HuH-7 (cell line): ENCODE results near the gene CDH5.
"Not testable (repeated sequence)": the region's sequence is repeated elsewhere in the genome, so short reads cannot be mapped to it uniquely, and the experiment has no call there.

ENCODE experiments used
- DNase-seq: peaks from one replicate; pipeline ENCODE4 v3.0.0; 2011; ENCODE audit warnings: low spot score

CDH5 gene

DNA sequence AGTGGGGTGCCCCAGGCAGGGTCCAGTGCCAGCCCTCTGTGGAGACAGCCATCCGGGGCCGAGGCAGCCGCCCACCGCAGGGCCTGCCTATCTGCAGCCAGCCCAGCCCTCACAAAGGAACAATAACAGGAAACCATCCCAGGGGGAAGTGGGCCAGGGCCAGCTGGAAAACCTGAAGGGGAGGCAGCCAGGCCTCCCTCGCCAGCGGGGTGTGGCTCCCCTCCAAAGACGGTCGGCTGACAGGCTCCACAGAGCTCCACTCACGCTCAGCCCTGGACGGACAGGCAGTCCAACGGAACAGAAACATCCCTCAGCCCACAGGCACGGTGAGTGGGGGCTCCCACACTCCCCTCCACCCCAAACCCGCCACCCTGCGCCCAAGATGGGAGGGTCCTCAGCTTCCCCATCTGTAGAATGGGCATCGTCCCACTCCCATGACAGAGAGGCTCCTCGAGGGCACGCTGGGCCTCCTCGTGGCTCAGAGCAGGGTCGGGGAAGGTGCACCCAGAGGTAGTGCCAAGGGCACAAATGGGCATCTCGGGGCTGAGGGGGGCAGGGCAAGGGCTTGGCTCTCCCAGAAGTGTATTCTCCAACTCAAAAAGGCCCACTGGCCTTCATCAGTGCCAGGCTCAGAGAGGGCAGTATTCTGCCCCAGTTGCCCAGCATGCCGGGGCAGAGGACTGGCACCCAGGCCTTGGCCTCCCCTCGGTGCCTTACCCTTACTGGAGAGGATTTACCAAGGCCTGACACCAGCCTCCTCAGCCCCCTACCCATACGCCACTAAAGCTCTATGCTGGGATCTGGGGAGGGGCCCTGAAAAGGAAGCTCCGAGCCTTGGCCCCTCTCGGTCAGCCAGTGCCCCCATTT is at the start of gene CDH5:
CDH5 (plus strand) TSS at position 259 of the 867 bp plus-strand sequence. CDS start 12,647 bp downstream, outside the sequence.
- DNase-seq = no peak

GRCh38 chr16:66318505-66318904 is 48.0 kb upstream of the CDH5 start:
- no peak for DNase-seq

DNA sequence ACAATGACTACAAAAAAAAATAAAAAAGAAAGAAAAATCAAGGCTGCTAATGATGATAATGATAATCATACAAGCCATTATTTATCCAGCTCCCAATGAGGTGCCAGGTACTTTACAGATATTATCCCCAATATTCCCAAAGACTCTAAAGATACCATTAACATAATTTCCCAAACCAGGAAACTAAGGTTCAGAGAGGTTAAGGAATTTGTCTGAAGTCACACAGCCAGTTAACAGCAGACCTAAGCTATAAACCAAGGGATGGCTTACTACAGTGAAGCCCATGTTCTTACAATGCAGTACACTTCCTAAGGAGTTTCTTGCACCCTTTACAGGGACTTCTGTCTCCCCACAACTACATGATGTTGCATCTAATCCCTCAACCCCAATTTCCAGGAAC is 45.7 kb upstream of the CDH5 start:
- DNase-seq = no peak

- no peak for DNase-seq
Measured at GRCh38 chr16:66322174-66322573, 44.3 kb upstream of the CDH5 start.

GRCh38 chr16:66324815-66325515 is 41.5 kb upstream of the CDH5 start:
- DNase-seq = peak; percentile 42

GRCh38 chr16:66325717-66326376 is 40.6 kb upstream of the CDH5 start:
- DNase-seq = no peak

- peak; percentile 26 for DNase-seq
Measured at GRCh38 chr16:66326991-66327513, 39.4 kb upstream of the CDH5 start.

GRCh38 chr16:66328282-66328681 is 38.2 kb upstream of the CDH5 start:
- no peak for DNase-seq

GRCh38 chr16:66331464-66331863 is 35.0 kb upstream of the CDH5 start:
- DNase-seq = not testable (repeated sequence)

DNA sequence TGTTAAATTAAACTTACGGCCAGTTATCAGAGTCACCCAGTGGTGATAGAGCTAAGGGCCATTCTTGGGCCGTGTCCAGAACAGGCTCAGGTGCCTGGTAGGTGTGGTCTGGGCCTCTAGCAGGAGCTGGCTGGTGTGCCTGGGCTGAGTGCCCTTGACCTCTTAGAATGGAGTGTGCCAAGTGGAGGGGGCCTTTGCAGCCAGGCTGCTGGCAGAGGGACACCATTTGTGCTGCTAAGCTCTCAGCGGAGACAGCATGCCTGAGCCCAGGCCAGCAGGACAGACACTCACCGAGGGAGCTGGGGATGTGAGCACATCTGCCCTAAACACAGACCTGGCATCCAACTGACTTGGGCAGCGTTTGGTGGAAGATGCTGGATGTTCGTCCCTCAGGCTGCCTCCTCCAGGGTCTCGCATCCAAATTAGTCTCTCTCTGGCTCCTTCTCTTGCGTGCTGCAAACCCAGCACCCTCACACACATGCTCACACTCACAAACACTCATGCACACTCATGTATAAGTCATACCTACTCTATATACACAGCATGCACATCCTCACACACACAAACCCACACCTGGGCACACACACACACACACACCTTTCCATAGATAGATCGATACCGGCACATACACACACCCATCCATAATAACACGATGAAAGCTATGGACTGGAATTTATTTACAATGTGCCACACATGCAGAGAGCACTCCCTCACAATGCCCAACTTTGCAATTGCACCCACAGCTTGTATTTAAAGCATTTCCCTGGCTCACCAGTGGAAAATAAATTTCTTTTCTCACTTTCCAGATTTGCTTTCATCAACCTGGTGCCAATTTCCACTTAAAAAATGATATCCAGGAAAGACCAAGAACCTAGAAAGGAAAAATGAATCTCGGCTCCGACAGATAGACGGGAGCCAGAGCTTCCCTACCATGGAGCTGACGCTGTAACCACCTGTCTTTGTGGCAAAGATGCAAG is 33.6 kb upstream of the CDH5 start:
- no peak for DNase-seq

- no peak for DNase-seq
Measured at GRCh38 chr16:66334853-66335574, 31.5 kb upstream of the CDH5 start.

DNA sequence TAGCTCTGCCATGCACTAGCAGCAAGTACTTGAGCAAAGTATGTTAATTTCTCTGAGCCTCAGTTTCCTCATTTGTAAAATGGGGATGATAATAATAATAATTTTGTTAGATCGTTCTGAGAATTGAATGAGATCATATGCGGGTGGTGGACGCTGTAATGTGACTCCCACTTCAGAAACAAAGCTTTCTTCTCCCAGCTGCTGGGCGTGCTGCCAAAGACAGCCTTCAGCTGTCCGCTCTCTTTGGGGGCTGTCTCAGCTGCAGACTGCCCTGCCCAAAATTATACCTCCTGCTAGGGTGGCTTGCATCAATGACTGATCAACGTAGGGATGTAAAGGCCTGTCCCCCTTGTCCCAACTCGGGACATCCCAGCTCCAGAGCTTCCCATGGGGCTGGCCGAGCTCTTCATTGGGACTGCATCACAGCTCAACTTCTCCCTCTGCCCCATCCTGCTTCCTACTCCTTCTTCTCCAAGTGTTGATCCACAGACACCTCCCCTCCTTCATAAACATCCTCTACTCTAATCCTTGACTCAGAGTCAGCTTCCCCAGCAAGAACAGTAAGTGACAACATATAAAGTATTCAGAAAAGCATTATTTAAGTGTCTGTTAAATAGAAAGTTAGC is 30.7 kb upstream of the CDH5 start:
- no peak for DNase-seq

GRCh38 chr16:66337463-66338188 is 28.9 kb upstream of the CDH5 start:
- no peak for DNase-seq

- DNase-seq = peak; percentile 62
Measured at GRCh38 chr16:66342294-66342900, 24.1 kb upstream of the CDH5 start.

DNA sequence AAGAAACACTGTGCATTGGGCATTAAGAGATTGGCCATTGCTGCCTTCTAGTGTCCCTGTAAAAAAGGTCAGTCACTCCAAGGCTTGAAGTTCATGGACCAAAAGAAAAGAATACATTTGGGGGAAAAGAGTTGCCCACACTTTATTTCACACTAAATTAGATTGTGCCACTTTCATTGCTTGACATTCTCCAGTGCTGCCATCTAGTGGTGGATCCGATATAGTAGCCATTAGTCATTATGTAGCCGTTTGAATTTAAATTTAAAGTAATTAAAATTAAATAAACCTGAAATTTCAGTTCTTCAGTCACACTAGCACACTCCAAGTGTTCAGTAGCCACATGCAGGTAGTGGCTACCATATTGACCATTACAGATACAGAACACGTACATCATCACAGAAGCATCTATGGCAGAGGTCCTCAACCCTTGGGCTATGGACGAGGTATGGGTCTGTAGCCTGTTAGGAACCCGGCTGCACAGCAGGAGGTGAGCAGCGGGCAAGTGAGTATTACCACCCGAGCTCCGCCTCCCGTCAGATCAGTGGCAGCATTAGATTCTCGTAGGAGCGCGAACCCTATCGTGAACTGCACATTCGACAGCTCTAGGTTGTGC is 21.9 kb upstream of the CDH5 start:
- peak; percentile 26 for DNase-seq

DNA sequence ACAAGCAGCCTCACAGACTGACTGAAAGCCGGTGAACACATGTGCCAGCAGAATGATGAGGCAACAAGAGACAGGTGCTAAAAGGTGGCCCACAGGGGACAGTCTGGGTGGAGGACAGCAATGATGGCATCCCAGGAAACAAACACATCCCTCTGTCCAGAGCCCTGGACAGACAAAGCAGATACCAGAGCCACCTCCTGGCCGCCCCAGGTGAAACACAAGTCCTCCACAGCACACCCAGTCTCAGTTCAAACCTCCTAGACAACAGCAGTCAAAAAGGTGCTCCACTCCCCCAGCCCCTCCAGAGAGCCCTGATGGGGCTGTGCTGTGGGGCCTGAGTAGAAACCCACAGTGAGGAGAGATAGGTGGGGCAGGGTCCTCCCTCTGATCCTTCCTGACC is 20.3 kb upstream of the CDH5 start:
- no peak for DNase-seq

- DNase-seq = no peak
Measured at GRCh38 chr16:66352304-66352703, 14.2 kb upstream of the CDH5 start.

DNA sequence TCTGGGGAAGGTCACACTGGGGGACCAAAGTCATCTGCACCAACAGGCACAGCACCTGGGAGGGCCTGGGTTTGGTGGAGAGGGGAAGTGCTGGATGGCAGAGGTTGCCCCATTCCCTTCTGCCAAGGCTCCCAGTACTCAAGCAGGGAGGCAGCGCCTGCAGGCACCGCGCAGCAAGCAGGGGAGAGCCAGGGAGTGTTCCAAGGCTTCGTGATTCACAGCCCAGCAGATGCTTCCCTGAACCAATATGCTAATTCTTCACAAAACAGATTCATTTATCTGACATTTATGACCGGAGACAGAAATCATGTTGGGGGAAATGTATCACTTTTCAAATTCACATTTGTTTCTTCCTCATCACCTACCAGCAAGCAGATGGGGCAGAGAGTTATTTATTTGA is 13.4 kb upstream of the CDH5 start:
- DNase-seq = no peak
